ENCODE results near the gene PEA15. TPM values are rescaled to one million over a fixed set of nuclear protein-coding genes. Genes with fewer than 3 reads are reported as not detected.

The PEA15 gene
- total and polyA plus RNA-seq, 2 experiments from 2014 or later = 93.2 to 112 TPM

DNA sequence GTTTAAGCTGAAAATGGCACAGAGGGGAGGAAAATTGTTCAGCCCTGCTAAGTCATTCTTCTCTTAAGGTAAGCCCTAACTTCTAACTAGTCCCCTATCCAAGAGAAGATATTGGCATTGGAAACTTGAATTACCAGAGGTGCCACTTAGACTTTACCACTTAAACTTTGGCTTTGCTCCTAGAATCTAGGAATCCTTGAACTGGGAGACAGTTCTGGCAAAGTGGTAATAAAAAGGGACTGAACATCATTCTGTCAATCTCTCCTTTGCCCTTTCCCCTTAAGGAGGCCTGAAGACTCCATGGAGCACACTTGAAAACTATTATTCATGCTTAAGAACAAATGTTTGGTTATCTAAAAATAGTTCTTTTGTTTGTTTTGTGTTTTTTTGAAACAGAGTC is 45.3 kb upstream of the PEA15 start:
- Histone ChIP-seq H3K9me3 (ENCODE audit: low read depth) (no peaks in the 10 kb centered on the region), H3K27ac (no peak overlapping the region), H3K4me3 (no peak overlapping the region), H3K4me1 (ENCODE audit: low read depth) (no peaks in the 10 kb centered on the region), H3K36me3 (no peaks in the 10 kb centered on the region), H3K27me3 (no peaks in the 10 kb centered on the region)
- DNase-seq (ENCODE audit: low read depth in 1 of 2, low spot score in 1 of 2) = no peak
- TF ChIP-seq, protein P1, sequence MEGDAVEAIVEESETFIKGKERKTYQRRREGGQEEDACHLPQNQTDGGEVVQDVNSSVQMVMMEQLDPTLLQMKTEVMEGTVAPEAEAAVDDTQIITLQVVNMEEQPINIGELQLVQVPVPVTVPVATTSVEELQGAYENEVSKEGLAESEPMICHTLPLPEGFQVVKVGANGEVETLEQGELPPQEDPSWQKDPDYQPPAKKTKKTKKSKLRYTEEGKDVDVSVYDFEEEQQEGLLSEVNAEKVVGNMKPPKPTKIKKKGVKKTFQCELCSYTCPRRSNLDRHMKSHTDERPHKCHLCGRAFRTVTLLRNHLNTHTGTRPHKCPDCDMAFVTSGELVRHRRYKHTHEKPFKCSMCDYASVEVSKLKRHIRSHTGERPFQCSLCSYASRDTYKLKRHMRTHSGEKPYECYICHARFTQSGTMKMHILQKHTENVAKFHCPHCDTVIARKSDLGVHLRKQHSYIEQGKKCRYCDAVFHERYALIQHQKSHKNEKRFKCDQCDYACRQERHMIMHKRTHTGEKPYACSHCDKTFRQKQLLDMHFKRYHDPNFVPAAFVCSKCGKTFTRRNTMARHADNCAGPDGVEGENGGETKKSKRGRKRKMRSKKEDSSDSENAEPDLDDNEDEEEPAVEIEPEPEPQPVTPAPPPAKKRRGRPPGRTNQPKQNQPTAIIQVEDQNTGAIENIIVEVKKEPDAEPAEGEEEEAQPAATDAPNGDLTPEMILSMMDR (IDR thresholded peaks at IDR 0.05; ENCODE audit: low read depth, low read length) = no peak

DNA sequence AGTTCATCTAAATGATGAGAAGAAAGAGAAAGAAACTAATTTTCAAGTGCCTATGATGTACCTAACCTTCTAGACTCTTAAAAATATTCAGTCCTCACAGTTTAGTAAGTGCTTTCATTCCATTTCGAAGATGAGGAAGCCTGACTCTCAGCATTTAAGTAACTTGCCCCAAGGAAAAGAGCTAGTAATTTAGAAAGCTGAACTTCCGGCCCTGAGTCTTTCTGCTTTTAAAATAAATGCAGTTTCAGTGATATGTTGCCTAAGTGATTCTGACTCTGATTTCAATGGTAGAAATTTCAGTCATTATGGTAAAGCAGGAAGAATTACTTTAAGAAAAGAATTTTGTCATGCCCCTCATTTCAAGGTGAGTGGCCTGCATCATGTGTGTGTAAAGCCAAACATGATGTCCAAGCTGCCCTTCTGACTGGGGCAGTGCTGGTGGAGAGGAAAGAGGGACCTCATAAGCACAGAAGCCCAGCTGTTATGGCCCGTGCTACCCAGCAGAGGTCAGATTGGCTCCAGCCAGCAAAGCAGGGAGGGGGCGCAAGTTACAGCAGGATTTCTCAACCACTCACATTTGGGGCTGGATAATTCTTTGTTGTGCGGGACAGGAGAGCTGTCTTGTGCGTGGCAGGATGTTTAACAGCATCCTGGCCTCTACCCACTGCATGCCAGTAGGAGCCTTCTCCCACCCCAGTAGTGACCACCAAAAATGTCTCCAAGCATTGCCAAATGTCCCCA is 43.0 kb upstream of the PEA15 start:
- H3K4me3 ChIP-seq = no peak overlapping the region
- TF ChIP-seq, protein P1 (IDR thresholded peaks at IDR 0.05; ENCODE audit: low read depth, low read length) = peak; percentile 55
- peak; percentile 39 to 71 for DNase-seq (ENCODE audit: low read depth in 1 of 2, low spot score in 1 of 2)
- H3K9me3 ChIP-seq (ENCODE audit: low read depth) = no peaks in the 10 kb centered on the region
- H3K36me3 ChIP-seq = no peaks in the 10 kb centered on the region
- no peak overlapping the region for H3K27ac ChIP-seq
- H3K4me1 ChIP-seq (ENCODE audit: low read depth) = peaks cover under 1% of the 10 kb centered on the region
- H3K27me3 ChIP-seq = no peaks in the 10 kb centered on the region

DNA sequence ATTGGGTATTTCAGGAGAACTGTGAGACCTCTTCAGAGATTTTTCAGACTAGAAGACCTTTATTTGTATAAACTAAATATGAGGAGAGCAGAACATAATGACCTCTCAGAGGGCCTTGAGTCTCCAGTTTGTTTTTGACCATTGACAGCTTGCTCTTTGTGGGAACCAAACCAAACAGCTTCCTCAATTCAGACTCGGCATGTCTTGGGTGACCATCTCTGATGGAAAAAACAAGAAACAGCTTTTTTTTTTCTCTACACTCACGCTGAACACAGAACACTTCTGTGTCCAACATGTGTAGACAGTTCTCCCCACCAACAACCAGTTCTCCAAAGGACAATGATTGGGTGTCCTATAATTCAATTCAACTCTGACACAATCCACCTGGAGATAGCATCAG is 42.3 kb upstream of the PEA15 start:
- no peaks in the 10 kb centered on the region for H3K9me3 ChIP-seq (ENCODE audit: low read depth)
- H3K4me1 ChIP-seq (ENCODE audit: low read depth) = peaks cover 8% of the 10 kb centered on the region
- H3K27ac ChIP-seq = no peak overlapping the region
- TF ChIP-seq, protein P1 (IDR thresholded peaks at IDR 0.05; ENCODE audit: low read depth, low read length) = no peak
- no peak overlapping the region for H3K4me3 ChIP-seq
- DNase-seq (ENCODE audit: low read depth in 1 of 2, low spot score in 1 of 2) = no peak
- H3K36me3 ChIP-seq = no peaks in the 10 kb centered on the region
- no peaks in the 10 kb centered on the region for H3K27me3 ChIP-seq

DNA sequence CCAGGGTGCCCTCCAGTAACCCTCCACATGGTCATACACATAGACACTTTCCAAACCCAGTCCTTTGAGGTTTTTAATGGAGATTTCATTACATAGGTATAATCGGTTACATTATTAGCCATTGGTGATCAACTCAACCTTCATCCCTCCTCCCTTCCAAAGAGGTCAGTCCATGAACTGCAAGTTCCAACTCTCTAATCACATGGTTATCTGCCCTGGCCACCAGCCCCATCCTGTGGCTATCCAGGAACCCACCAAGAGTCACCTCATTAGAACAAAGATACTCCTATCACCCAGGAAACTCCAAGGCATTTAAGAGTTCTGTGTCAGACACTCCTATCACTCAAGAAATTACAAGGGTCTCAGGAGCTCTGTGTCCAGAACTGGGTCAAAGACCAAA is 41.6 kb upstream of the PEA15 start:
- no peak for DNase-seq (ENCODE audit: low read depth in 1 of 2, low spot score in 1 of 2)
- no peak overlapping the region for H3K4me3 ChIP-seq
- H3K36me3 ChIP-seq = no peaks in the 10 kb centered on the region
- no peak overlapping the region for H3K27ac ChIP-seq
- H3K4me1 ChIP-seq (ENCODE audit: low read depth) = peaks cover 12% of the 10 kb centered on the region
- TF ChIP-seq, protein P1 (IDR thresholded peaks at IDR 0.05; ENCODE audit: low read depth, low read length) = no peak
- no peaks in the 10 kb centered on the region for H3K9me3 ChIP-seq (ENCODE audit: low read depth)
- no peaks in the 10 kb centered on the region for H3K27me3 ChIP-seq

DNA sequence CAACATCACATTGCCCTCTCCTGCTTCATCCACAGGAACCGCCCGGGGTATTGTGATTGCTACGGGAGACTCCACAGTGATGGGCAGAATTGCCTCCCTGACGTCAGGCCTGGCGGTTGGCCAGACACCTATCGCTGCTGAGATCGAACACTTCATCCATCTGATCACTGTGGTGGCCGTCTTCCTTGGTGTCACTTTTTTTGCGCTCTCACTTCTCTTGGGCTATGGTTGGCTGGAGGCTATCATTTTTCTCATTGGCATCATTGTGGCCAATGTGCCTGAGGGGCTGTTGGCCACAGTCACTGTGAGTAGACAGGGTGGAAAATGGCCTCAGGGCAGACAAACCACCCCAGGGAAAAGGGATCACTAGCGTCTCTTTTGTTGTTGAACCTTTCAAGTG is 41.1 kb upstream of the PEA15 start:
- no peaks in the 10 kb centered on the region for H3K27me3 ChIP-seq
- no peaks in the 10 kb centered on the region for H3K36me3 ChIP-seq
- TF ChIP-seq, protein P1 (IDR thresholded peaks at IDR 0.05; ENCODE audit: low read depth, low read length) = no peak
- H3K27ac ChIP-seq = no peak overlapping the region
- H3K4me1 ChIP-seq (ENCODE audit: low read depth) = peaks cover 16% of the 10 kb centered on the region
- no peak for DNase-seq (ENCODE audit: low read depth in 1 of 2, low spot score in 1 of 2)
- H3K4me3 ChIP-seq = no peak overlapping the region
- H3K9me3 ChIP-seq (ENCODE audit: low read depth) = no peaks in the 10 kb centered on the region

Data from cardiac muscle cell (in vitro differentiated cells and primary cell).